Measurements from ENCODE around the gene MAPK12.

The MAPK12 gene

GRCh38 chr22:50244420-50245213 lies 16.9 kb downstream of the MAPK12 start, which contains the start of gene TUBGCP6:
Gene TUBGCP6, minus strand, starts transcription at chr22:50245023. Its CDS starts 564 bp downstream, at chr22:50244459.
- Histone ChIP-seq H3K27me3 (ENCODE audit: insufficient read depth, poor library complexity, severe bottlenecking) (no peaks in the 10 kb centered on the region), H3K27ac (ENCODE audit: poor library complexity, severe bottlenecking) (peak within 1 kb of the TSS; percentile 63), H3K9me3 (ENCODE audit: severe bottlenecking) (no peaks in the 10 kb centered on the region), H3K4me1 (ENCODE audit: insufficient read depth, poor library complexity, severe bottlenecking) (peaks cover 8% of the 10 kb centered on the region), H3K4me3 (ENCODE audit: severe bottlenecking) (peak within 1 kb of the TSS; percentile 74), H3K36me3 (ENCODE audit: low read depth) (peaks cover 27% of the 10 kb centered on the region)
- peak; percentile 10 for TF ChIP-seq CTCF (IDR thresholded peaks at IDR 0.05; ENCODE audit: poor library complexity, severe bottlenecking)
- ATAC-seq (ENCODE audit: low read depth): peak; percentile 70
- peak; percentile 91 for DNase-seq (ENCODE audit: low spot score)

GRCh38 chr22:50243685-50244419 lies 17.6 kb downstream of the MAPK12 start:
- DNase-seq (ENCODE audit: low spot score) (no peak), ATAC-seq (ENCODE audit: low read depth) (peak; percentile 21)
- H3K27me3 ChIP-seq (ENCODE audit: insufficient read depth, poor library complexity, severe bottlenecking): no peaks in the 10 kb centered on the region
- no peak for TF ChIP-seq CTCF (IDR thresholded peaks at IDR 0.05; ENCODE audit: poor library complexity, severe bottlenecking)
- peaks cover 8% of the 10 kb centered on the region for H3K4me1 ChIP-seq (ENCODE audit: insufficient read depth, poor library complexity, severe bottlenecking)
- no peaks in the 10 kb centered on the region for H3K9me3 ChIP-seq (ENCODE audit: severe bottlenecking)
- peak overlapping the region; percentile 74 for H3K4me3 ChIP-seq (ENCODE audit: severe bottlenecking)
- H3K36me3 ChIP-seq (ENCODE audit: low read depth): peaks cover 35% of the 10 kb centered on the region
- peak overlapping the region; percentile 63 for H3K27ac ChIP-seq (ENCODE audit: poor library complexity, severe bottlenecking)

- no peak for TF ChIP-seq CTCF (IDR thresholded peaks at IDR 0.05; ENCODE audit: poor library complexity, severe bottlenecking)
- Histone ChIP-seq H3K27ac (ENCODE audit: poor library complexity, severe bottlenecking) (no peak overlapping the region), H3K27me3 (ENCODE audit: insufficient read depth, poor library complexity, severe bottlenecking) (no peaks in the 10 kb centered on the region), H3K36me3 (ENCODE audit: low read depth) (peaks cover 42% of the 10 kb centered on the region), H3K9me3 (ENCODE audit: severe bottlenecking) (no peaks in the 10 kb centered on the region), H3K4me3 (ENCODE audit: severe bottlenecking) (peak overlapping the region; percentile 74), H3K4me1 (ENCODE audit: insufficient read depth, poor library complexity, severe bottlenecking) (peaks cover 8% of the 10 kb centered on the region)
- ATAC-seq (ENCODE audit: low read depth) (no peak), DNase-seq (ENCODE audit: low spot score) (no peak)
Observed at GRCh38 chr22:50242406-50242949, 19.0 kb downstream of the MAPK12 start.

- Histone ChIP-seq H3K36me3 (ENCODE audit: low read depth) (peaks cover 30% of the 10 kb centered on the region), H3K27ac (ENCODE audit: poor library complexity, severe bottlenecking) (no peak overlapping the region), H3K27me3 (ENCODE audit: insufficient read depth, poor library complexity, severe bottlenecking) (no peaks in the 10 kb centered on the region), H3K4me3 (ENCODE audit: severe bottlenecking) (no peak overlapping the region), H3K4me1 (ENCODE audit: insufficient read depth, poor library complexity, severe bottlenecking) (peaks cover 8% of the 10 kb centered on the region), H3K9me3 (ENCODE audit: severe bottlenecking) (no peaks in the 10 kb centered on the region)
- TF ChIP-seq CTCF (IDR thresholded peaks at IDR 0.05; ENCODE audit: poor library complexity, severe bottlenecking): no peak
- no peak for ATAC-seq (ENCODE audit: low read depth)
- DNase-seq (ENCODE audit: low spot score): no peak
Observed at GRCh38 chr22:50238755-50239154, 22.7 kb downstream of the MAPK12 start.
